Measurements from ENCODE around the gene XYLT1.

DNA sequence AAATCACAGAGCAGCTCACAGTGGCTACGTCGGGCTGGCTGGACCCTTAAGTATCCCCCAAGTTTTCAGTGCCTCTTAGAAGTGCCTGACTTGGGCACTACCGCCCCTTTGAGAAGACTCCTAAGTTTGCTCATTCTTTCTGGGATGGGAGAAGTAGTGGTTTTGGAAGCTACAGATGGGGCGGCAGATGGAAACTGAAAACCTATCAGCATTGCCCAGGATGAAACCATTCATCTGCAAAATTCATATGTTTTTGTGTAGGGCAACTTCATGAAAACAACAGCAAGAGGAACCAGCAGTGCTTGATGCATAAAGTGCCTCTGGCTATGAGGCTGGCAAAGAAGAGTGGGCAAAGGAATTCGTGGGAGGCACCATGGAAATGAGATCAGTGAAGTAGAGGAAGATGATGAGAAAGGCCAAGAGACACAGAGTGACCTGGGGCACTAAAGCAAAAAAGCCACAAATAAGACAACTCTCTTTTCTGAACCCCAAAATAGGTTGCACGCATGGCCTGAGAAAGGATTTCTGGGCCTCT is 277.1 kb downstream of the XYLT1 start:
- TF ChIP-seq FOXA1 (IDR thresholded peaks at IDR 0.05) = no peak
- TF ChIP-seq FOXA1 (CRISPR knock-in tag; IDR thresholded peaks at IDR 0.05) = no peak
- TF ChIP-seq, protein P1, sequence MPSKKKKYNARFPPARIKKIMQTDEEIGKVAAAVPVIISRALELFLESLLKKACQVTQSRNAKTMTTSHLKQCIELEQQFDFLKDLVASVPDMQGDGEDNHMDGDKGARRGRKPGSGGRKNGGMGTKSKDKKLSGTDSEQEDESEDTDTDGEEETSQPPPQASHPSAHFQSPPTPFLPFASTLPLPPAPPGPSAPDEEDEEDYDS (CRISPR knock-in tag; IDR thresholded peaks at IDR 0.05) = no peak
- no peak for TF ChIP-seq ZSCAN30 (CRISPR knock-in tag; IDR thresholded peaks at IDR 0.05)
- no peak for TF ChIP-seq POLR2A (IDR thresholded peaks at IDR 0.05; ENCODE audit: insufficient read depth in 1 of 2, low read depth in 2 of 2, low read length in 2 of 2)
- TF ChIP-seq, protein P2, sequence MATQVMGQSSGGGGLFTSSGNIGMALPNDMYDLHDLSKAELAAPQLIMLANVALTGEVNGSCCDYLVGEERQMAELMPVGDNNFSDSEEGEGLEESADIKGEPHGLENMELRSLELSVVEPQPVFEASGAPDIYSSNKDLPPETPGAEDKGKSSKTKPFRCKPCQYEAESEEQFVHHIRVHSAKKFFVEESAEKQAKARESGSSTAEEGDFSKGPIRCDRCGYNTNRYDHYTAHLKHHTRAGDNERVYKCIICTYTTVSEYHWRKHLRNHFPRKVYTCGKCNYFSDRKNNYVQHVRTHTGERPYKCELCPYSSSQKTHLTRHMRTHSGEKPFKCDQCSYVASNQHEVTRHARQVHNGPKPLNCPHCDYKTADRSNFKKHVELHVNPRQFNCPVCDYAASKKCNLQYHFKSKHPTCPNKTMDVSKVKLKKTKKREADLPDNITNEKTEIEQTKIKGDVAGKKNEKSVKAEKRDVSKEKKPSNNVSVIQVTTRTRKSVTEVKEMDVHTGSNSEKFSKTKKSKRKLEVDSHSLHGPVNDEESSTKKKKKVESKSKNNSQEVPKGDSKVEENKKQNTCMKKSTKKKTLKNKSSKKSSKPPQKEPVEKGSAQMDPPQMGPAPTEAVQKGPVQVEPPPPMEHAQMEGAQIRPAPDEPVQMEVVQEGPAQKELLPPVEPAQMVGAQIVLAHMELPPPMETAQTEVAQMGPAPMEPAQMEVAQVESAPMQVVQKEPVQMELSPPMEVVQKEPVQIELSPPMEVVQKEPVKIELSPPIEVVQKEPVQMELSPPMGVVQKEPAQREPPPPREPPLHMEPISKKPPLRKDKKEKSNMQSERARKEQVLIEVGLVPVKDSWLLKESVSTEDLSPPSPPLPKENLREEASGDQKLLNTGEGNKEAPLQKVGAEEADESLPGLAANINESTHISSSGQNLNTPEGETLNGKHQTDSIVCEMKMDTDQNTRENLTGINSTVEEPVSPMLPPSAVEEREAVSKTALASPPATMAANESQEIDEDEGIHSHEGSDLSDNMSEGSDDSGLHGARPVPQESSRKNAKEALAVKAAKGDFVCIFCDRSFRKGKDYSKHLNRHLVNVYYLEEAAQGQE (IDR thresholded peaks at IDR 0.05; ENCODE audit: borderline replicate concordance in 1 of 2, low read depth in 1 of 2, low read length in 2 of 2) = no peak
- TF ChIP-seq, protein P3, sequence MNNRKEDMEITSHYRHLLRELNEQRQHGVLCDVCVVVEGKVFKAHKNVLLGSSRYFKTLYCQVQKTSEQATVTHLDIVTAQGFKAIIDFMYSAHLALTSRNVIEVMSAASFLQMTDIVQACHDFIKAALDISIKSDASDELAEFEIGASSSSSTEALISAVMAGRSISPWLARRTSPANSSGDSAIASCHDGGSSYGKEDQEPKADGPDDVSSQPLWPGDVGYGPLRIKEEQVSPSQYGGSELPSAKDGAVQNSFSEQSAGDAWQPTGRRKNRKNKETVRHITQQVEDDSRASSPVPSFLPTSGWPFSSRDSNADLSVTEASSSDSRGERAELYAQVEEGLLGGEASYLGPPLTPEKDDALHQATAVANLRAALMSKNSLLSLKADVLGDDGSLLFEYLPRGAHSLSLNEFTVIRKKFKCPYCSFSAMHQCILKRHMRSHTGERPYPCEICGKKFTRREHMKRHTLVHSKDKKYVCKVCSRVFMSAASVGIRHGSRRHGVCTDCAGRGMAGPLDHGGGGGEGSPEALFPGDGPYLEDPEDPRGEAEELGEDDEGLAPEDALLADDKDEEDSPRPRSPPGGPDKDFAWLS (CRISPR knock-in tag; IDR thresholded peaks at IDR 0.05; ENCODE audit: borderline replicate concordance) = no peak
- TF ChIP-seq, protein P4, sequence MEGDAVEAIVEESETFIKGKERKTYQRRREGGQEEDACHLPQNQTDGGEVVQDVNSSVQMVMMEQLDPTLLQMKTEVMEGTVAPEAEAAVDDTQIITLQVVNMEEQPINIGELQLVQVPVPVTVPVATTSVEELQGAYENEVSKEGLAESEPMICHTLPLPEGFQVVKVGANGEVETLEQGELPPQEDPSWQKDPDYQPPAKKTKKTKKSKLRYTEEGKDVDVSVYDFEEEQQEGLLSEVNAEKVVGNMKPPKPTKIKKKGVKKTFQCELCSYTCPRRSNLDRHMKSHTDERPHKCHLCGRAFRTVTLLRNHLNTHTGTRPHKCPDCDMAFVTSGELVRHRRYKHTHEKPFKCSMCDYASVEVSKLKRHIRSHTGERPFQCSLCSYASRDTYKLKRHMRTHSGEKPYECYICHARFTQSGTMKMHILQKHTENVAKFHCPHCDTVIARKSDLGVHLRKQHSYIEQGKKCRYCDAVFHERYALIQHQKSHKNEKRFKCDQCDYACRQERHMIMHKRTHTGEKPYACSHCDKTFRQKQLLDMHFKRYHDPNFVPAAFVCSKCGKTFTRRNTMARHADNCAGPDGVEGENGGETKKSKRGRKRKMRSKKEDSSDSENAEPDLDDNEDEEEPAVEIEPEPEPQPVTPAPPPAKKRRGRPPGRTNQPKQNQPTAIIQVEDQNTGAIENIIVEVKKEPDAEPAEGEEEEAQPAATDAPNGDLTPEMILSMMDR (CRISPR knock-in tag; IDR thresholded peaks at IDR 0.05) = no peak

Data from HepG2 (cell line).